Endothelial cell of coronary artery (primary cell): Measurements from ENCODE around the gene STRN3. TPM values are rescaled to one million over a fixed set of nuclear protein-coding genes. Genes with fewer than 3 reads are reported as not detected.

Experiments used
- total RNA-seq: library from RNA; depleted of rRNA; stranded (reverse); fragments of >200 nt; gene quantifications from 2 replicates; pipeline ENCODE4 v1.2.3, GENCODE V29; 2014

The STRN3 gene
- 60.4 and 65.5 TPM in 2 replicates for total RNA-seq

GRCh38 chr14:31026077-31026449 is at the start of gene STRN3:
STRN3 (minus strand) TSS chr14:31026379; CDS start chr14:31026185, 194 bp downstream.

GRCh38 chr14:31025367-31026076 is 657 bp downstream of the STRN3 start, which contains the start of gene AP4S1:
AP4S1 (plus strand) TSS chr14:31025649; CDS start chr14:31066197, 40,548 bp downstream.

GRCh38 chr14:30874120-30874998 is 151.8 kb downstream of the STRN3 start, which contains the start of gene COCH:
COCH (plus strand) TSS chr14:30874559; CDS start chr14:30874939, 380 bp downstream.

Other genes with a start within 250 kb of the STRN3 start
- gene COCH, start 151.8 kb downstream of the STRN3 start, total RNA-seq: 0.09 and 0.56 TPM in 2 replicates
- 3.1 and 3.3 TPM in 2 replicates for gene AP4S1, start 730 bp downstream of the STRN3 start, total RNA-seq
- gene HECTD1, start 181.4 kb upstream of the STRN3 start, total RNA-seq: 291 and 294 TPM in 2 replicates